OCI-LY7 (cell line): ENCODE data around the gene PDZD2.

ENCODE experiments used
- EZH2phosphoT487 ChIP-seq: fragments of 200-600 bp; sonication (generic); IDR thresholded peaks from 2 replicates; pipeline ENCODE4 v1.6.1; 2018; ENCODE audit warnings: low read depth, borderline replicate concordance, mild to moderate bottlenecking, mixed run types, antibody characterized with exemption, low read length, moderate library complexity, mixed read lengths
- TF ChIP-seq, protein P1 (sequence below): fragments of 200-600 bp; sonication (generic); conservative IDR thresholded peaks from 2 replicates; pipeline ENCODE4 v1.5.1; 2014; ENCODE audit warnings: mild to moderate bottlenecking, antibody characterized with exemption, low read length, moderate library complexity, mixed read lengths

DNA sequence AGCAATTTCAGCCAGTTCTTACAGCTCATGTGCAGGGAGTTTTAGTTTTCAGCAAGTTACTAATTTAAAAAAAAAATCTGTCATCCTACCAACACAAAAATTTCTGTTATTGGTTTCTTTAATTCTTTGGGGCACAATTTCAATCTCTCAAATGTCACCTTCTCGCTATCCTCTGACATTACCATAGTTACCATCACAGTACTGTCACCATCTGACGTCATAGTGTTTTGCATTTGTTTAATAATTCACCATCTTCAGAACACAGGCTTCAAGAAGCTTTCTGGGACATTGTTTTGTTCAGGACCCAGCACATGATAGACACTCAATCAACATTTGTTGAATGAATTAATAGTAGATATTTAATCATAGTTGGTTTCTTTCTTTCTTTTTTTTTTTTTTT lies 155.1 kb downstream of the PDZD2 start:
- TF ChIP-seq, protein P1, sequence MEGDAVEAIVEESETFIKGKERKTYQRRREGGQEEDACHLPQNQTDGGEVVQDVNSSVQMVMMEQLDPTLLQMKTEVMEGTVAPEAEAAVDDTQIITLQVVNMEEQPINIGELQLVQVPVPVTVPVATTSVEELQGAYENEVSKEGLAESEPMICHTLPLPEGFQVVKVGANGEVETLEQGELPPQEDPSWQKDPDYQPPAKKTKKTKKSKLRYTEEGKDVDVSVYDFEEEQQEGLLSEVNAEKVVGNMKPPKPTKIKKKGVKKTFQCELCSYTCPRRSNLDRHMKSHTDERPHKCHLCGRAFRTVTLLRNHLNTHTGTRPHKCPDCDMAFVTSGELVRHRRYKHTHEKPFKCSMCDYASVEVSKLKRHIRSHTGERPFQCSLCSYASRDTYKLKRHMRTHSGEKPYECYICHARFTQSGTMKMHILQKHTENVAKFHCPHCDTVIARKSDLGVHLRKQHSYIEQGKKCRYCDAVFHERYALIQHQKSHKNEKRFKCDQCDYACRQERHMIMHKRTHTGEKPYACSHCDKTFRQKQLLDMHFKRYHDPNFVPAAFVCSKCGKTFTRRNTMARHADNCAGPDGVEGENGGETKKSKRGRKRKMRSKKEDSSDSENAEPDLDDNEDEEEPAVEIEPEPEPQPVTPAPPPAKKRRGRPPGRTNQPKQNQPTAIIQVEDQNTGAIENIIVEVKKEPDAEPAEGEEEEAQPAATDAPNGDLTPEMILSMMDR: no peak
- TF ChIP-seq EZH2phosphoT487: no peak
